BJ (cell line): ENCODE results near the gene DCBLD2. TPM values are rescaled to one million over a fixed set of nuclear protein-coding genes. Genes with fewer than 3 reads are reported as not detected.

Experiments
- CTCF ChIA-PET: fragments of 350-600 bp; formaldehyde crosslinking; extraction: SDS; loops from one replicate; lab custom pipeline; 2021; ENCODE audit warnings: antibody characterized with exemption, inconsistent platforms; lab: Yijun Ruan, JAX
- POLR2A ChIA-PET: fragments of 300-600 bp; sonication (Branson Sonifier 250); formaldehyde crosslinking; extraction: SDS; loops from one replicate; lab custom pipeline; 2021; ENCODE audit warnings: antibody characterized with exemption; lab: Charles Lee
- DNase-seq: peaks from one replicate; pipeline ENCODE4 v3.0.0-alpha.2; 2011; ENCODE audit warnings: low read depth
- H3K27me3 ChIP-seq: 2 replicates; pipeline ENCODE4 v1.6.0; 2011; ENCODE audit warnings: low read length; ENCODE audit not compliant: control insufficient read depth, insufficient read depth
- H3K36me3 ChIP-seq: 2 replicates; pipeline ENCODE4 v1.5.1; 2011; ENCODE audit warnings: low read length; ENCODE audit not compliant: control insufficient read depth, insufficient read depth
- H3K4me3 ChIP-seq: 2 replicates; pipeline ENCODE4 v1.5.1; 2011; ENCODE audit warnings: low read depth, mild to moderate bottlenecking, control low read depth, low read length
- polyA plus RNA-seq: library from polyadenylated mRNA; depleted of rRNA; stranded (reverse); fragments of >200 nt; gene quantifications from 2 replicates; pipeline ENCODE4 v1.2.3, GENCODE V29; 2011
- TF ChIP-seq, protein P1 (sequence below): IDR thresholded peaks from 2 replicates; pipeline ENCODE4 v1.5.1; 2011; ENCODE audit warnings: low read depth, mild to moderate bottlenecking, control low read depth, inconsistent platforms, low read length, moderate library complexity; ENCODE audit not compliant: insufficient read depth

Gene DCBLD2
- polyA plus RNA-seq, 1 experiment: 28.9 TPM

- ChIA-PET CTCF (no interaction called here), POLR2A (no interaction called here)
- no peak overlapping the region for H3K4me3 ChIP-seq
- TF ChIP-seq, protein P1, sequence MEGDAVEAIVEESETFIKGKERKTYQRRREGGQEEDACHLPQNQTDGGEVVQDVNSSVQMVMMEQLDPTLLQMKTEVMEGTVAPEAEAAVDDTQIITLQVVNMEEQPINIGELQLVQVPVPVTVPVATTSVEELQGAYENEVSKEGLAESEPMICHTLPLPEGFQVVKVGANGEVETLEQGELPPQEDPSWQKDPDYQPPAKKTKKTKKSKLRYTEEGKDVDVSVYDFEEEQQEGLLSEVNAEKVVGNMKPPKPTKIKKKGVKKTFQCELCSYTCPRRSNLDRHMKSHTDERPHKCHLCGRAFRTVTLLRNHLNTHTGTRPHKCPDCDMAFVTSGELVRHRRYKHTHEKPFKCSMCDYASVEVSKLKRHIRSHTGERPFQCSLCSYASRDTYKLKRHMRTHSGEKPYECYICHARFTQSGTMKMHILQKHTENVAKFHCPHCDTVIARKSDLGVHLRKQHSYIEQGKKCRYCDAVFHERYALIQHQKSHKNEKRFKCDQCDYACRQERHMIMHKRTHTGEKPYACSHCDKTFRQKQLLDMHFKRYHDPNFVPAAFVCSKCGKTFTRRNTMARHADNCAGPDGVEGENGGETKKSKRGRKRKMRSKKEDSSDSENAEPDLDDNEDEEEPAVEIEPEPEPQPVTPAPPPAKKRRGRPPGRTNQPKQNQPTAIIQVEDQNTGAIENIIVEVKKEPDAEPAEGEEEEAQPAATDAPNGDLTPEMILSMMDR: no peak
- no peaks in the 10 kb centered on the region for H3K36me3 ChIP-seq
- no peak for DNase-seq
- H3K27me3 ChIP-seq: no peaks in the 10 kb centered on the region
These were observed 20.5 kb upstream of the DCBLD2 start for GRCh38 chr3:98921957-98922356.

DNA sequence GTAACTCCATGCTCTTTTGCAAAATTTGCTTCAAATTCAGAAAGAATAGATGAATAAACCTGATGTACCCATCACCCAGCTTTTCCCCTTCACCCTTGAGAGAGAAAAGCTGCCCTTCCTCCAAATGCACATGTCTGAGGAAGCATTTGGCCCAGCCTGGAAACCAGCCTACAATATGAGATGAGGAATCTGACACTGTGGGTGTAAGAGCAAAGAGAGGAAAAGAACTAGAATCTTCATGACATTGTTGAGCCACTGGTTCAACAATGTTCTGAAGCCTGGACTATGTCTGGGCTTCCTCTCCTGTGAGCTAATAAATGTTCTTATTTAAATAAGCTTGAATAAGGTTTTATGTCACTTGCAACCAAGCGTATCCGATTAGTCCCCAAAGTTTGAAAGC is 18.7 kb upstream of the DCBLD2 start:
- ChIA-PET POLR2A (no interaction called here), CTCF (interaction anchor here (0.6 to 0.8 kb wide), 2 partner anchors 32 to 33 kb away, joined by 3 read pairs; no protein-coding TSS in a partner anchor)
- TF ChIP-seq, protein P1: no peak
- no peaks in the 10 kb centered on the region for H3K27me3 ChIP-seq
- H3K4me3 ChIP-seq: no peak overlapping the region
- DNase-seq: no peak
- no peaks in the 10 kb centered on the region for H3K36me3 ChIP-seq

- Histone ChIP-seq H3K27me3 (no peaks in the 10 kb centered on the region), H3K36me3 (no peaks in the 10 kb centered on the region), H3K4me3 (no peak overlapping the region)
- no peak for DNase-seq
- TF ChIP-seq, protein P1: no peak
- ChIA-PET CTCF (interaction anchor here (0.6 kb wide), 1 partner anchor 67 kb away, joined by 3 read pairs; no protein-coding TSS in a partner anchor), POLR2A (interaction anchor here (0.6 kb wide), 1 partner anchor 344 kb away, joined by 3 read pairs; no protein-coding TSS in a partner anchor)
These were observed 17.1 kb upstream of the DCBLD2 start for GRCh38 chr3:98918586-98918985.

GRCh38 chr3:98917608-98918007 is 16.1 kb upstream of the DCBLD2 start:
- TF ChIP-seq, protein P1: no peak
- no peak for DNase-seq
- Histone ChIP-seq H3K27me3 (no peaks in the 10 kb centered on the region), H3K4me3 (no peak overlapping the region), H3K36me3 (no peaks in the 10 kb centered on the region)
- ChIA-PET CTCF (no interaction called here), POLR2A (no interaction called here)

DNA sequence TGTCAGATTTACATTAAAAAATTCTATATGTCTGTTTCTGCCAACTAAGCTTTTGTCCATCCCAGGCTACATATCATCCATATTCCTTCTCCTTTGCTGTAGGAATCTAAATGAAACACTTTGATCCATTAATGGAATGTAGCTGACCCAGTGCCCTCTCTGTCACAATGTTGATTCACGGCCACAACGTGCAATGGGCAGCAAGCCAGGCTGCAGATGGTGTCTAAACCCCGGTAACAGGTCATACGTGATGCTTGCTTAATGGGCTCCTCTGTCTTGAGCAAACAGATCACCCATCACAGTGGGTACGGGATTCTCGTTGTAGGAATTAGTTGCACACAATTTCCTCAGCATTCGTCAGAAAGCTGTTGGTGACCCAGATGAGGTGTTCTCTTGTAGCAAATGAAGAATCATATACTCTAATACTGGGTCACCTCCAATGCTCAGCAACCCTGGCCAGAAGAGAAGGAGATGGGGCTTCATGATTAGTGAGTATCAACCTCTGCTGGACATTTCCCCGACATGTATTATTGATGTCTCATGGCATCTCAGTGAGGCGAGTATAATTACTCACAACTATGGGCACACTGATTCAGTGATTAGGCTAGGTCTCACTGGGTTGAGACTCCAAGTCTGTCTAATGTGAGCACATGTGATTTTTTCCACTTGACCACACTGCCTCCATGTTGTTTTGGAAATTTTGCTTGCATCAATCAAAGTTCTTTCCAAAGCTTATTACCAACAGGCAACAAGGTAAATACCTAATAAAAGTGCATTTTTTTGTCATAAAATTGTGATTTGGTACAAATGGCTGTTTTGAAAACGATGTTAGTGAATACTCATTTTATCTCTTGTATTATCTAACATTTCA is 12.9 kb upstream of the DCBLD2 start:
- Histone ChIP-seq H3K4me3 (no peak overlapping the region), H3K36me3 (no peaks in the 10 kb centered on the region), H3K27me3 (no peaks in the 10 kb centered on the region)
- DNase-seq: no peak
- TF ChIP-seq, protein P1: no peak
- ChIA-PET POLR2A (no interaction called here), CTCF (no interaction called here)
